GM04504 (cell line): ENCODE results near the gene BCL7A.
"Not testable (repeated sequence)": the region's sequence is repeated elsewhere in the genome, so short reads cannot be mapped to it uniquely, and the experiment has no call there.

Experiments used
- DNase-seq: peaks from one replicate; pipeline ENCODE4 v3.0.0-alpha.2; 2012; ENCODE audit warnings: low read depth

The BCL7A gene

GRCh38 chr12:122028165-122028904 is 6.7 kb downstream of the BCL7A start:
- no peak for DNase-seq

DNA sequence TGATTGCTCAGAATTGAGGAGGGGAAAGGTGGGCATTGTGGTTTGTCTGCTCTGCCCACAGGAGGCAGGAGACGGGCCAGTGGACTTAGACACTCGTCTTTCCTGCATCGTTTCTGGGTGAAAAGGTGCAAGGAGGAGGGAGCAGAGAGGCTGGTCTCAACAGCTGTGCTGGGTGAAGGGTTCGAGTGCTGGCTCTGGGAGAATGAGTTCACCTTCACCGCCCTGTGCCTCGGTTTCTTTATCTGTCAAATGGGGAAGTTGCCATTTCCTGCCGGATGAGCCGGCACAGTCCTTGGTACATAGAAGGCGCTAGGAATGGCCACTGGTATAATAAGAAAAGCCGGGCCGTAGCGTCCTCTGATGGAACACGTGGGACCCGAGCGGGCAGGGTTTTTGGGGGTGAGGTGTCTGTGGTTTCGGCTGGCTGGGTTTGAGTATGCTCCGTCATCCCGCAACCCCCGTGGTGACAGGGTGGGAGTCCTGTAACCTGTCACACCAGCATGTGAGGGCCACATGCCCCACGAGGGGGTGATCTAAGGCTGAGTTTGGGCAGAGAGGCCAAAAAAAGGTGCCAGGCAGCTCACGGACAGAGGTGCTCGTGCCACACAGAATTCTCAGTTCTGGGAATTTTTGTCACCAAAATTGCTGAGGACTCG is 7.3 kb downstream of the BCL7A start:
- DNase-seq = no peak

- no peak for DNase-seq
Observed at GRCh38 chr12:122029620-122030423, 8.1 kb downstream of the BCL7A start.

- DNase-seq = no peak
Observed at GRCh38 chr12:122030424-122031035, 8.8 kb downstream of the BCL7A start.

- no peak for DNase-seq
Observed at GRCh38 chr12:122031342-122032216, 9.9 kb downstream of the BCL7A start.

GRCh38 chr12:122032580-122032979 is 10.9 kb downstream of the BCL7A start:
- DNase-seq = no peak

DNA sequence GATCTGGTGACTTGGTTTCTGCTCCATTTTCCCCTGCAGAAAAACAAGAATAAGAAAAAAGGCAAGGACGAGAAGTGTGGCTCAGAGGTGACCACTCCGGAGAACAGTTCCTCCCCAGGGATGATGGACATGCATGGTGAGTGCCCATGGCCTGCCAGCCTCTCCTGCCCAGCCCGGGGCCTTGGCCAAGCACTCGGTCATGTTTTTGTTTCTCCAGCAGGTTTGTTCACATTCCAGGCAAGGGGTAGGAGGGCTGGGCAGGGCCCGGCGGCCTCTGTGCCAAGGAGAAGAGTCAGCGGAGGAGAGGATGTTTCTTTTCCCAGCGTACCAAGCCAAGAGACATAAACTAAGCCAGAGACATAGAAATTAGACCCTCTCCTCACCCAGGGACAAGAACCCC is 13.6 kb downstream of the BCL7A start:
- DNase-seq = no peak

GRCh38 chr12:122036153-122036552 is 14.5 kb downstream of the BCL7A start:
- DNase-seq = no peak

DNA sequence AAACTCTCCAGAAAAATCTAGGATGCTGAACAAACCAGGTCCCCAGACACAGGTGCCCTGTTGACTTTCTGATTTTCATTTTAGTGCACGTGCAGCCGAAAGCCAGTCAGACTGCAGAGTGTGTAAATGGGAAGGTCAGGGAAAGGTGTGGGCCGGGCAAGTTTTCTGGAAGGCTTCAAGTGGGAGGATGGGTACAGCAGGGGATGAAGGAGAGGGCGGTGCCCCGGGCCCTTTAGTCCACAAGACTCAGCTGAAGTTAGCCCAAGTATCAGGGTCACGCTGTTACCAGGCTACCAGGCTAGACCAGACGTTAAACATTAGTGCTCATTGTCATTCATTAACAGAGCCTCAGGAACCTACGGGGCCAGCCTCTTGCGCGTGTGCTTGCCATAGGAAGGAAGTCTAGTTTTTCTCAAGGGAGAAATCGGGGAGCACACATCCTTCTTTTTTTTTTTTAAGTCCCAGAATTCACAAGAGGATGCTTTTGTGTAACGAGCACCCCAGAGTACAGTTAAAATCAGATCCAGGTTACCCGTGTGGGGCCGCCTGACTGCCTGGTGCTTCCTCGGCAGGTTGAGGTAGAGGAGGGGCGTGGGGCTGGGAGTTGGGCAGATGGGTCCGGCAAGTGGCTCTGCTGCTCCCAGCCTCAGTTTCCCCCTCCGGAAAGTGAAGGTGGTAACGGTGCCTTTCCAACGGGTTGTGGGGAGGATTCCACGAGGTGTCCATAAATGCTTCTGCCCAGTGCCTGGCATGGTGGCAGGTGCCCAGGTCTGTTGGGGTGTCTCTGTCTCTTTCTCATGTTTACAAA is 19.1 kb downstream of the BCL7A start:
- no peak for DNase-seq

DNA sequence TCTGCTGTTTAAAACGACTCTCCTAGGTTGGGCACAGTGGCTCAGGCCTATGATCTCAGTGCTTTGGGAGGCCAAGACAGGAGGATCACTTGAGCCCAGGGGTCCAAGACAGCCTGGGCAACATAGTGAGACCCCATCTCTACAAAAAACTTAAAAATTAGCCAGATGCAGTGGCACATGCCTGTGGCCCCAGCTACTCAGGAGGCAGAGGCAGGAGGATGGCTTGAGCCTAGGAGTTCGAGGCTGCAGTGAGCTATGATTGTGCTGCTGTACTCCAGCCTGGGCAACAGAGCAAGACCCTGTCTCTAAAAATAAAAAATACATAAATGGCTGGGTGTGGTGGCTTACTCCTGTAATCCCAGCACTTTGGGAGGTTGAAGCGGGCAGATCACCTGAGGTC is 19.8 kb downstream of the BCL7A start:
- DNase-seq = not testable (repeated sequence)

DNA sequence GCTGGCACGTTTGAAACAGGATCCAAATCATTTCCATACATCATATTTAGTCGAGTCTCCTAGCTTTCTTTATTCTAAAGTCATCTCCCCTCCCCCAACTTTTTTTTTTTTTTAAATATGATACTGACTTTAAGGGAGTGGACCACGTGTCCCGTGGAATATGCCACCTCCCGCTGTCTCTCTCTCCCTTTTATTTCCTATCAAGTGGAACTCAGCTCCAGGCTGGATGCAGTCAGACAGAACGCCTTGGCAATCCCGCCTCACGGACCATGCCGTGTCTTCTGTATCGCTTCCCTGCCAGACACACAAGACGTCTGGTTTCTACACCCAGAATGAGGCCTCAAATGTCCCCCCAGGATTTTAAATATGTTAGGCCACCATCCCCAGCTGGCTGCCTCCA is 21.2 kb downstream of the BCL7A start:
- no peak for DNase-seq

- DNase-seq = no peak
Observed at GRCh38 chr12:122043476-122043875, 21.8 kb downstream of the BCL7A start.

DNA sequence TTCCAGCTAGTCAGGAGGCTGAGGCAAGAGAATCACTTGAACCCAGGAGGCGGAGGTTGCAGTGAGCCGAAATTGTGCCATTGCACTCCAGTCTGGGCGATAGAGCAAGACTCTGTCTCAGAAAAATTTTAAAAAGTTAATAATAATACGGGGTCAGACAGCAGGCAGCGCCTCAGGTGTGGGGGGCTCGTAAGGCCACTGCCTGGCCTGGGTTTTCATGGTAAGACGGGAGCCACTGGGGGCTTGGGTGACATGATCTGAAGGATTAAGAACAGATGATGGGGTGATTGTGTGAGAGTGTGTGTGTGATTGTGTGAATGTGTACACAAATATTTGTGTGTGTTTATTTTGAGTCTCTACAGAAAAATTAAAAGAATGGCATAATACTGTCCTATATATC is 23.6 kb downstream of the BCL7A start:
- no peak for DNase-seq

DNA sequence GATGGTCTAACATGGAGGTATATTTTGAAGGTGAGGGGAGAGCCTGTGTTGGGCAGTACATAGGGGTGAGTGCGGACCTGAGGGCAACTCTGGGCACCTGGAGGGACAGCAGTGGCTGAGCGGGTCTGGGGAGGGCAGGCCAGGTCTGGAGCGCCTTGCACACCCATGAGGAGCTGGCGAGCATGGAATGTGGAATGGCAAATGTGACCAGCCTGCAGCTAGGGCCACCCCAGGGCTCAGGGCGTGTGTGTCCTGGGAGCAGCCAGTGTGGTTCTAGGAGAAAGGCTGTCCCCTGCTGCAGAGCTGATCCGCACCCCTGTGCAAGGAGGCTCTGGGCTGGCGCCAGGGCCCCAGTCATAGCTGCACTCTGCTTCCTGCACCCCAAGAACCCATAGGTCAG is 24.5 kb downstream of the BCL7A start:
- DNase-seq = no peak

DNA sequence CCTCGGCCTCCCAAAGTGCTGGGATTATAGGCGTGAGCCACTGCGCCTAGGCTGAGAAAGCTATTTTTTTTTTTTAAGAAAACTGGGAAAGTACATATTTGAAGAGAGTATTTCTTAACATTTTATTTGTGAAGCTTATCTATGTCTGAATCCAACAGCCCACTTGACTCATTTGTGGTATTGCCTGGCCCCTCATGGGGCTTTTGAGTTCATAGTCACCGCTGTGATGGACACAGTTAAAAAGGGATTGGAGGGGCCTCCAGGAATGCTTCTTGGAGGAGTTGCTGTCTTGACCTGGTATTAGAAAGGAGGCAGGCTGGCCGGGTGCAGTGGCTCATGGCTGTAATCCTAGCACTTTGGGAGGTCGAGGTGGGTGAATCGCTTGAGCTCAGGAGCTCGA is 26.5 kb downstream of the BCL7A start:
- no peak for DNase-seq

- DNase-seq = no peak
Observed at GRCh38 chr12:122049827-122050226, 28.1 kb downstream of the BCL7A start.

- DNase-seq = no peak
Observed at GRCh38 chr12:122050706-122051105, 29.0 kb downstream of the BCL7A start.

DNA sequence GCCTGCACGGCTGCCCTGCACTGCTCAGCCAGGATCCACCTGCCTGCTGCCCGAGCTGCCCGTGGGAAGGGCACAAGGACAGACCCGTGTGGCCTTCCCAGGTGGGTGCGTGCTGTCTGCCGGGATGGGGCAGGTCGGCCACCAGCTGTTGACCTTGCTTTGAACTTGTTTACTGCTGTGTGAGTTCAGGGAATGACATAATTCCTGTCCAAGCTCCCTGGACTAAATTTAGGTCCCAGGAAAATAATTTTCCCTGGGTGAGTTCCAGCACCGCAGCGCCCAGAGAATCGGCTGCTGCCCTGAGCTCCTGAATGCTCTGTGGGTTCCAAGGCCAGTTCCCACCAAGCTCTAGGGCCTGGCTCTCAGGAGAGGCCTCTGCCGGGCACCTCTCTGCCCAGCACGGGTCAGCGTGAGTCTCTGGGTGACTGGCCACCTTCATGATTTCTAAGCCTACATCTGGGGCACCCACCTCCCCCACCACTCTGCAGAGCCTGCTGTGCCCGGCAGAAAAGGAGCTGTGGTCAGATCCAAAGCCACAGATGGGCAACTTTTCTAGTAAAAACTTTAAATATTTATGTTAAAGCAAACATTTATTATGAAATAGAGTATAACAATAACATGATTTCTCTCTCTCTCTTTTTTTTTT is 29.7 kb downstream of the BCL7A start:
- DNase-seq = no peak

GRCh38 chr12:122052285-122052684 is 30.6 kb downstream of the BCL7A start:
- no peak for DNase-seq

- no peak for DNase-seq
Observed at GRCh38 chr12:122054842-122055520, 33.3 kb downstream of the BCL7A start.
